GM20431 (cell line): ENCODE data around the gene CD2AP.

ENCODE experiments used
- in situ Hi-C: fragments of 300-500 bp; cut with MseI, MboI; formaldehyde crosslinking; loops from one replicate; pipeline ENCODE4 v1.15.0; 2020; ENCODE audit warnings: low sequenced_read_pairs; ENCODE audit not compliant: unreplicated experiment

The CD2AP gene

DNA sequence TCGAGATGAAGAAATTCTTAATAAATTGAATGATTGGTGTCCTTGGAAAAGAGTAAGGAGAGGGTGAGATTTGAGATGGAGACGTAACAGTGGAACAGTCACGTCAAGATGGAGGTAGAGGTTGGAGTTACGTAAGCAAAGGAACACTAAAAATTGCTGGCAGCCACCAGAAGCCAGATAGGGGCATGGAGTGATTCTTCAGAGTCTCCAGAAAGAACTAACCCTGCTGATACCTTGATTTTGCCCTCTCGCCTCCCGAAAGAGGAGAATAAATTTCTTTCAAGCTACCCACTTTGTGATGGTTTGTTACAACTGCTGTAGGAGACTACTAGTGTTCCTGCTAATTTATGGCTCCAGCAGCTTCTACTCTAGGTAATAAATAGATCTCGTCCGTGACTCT lies 17.6 kb downstream of the CD2AP start:
- in situ Hi-C loops = no loop called here

DNA sequence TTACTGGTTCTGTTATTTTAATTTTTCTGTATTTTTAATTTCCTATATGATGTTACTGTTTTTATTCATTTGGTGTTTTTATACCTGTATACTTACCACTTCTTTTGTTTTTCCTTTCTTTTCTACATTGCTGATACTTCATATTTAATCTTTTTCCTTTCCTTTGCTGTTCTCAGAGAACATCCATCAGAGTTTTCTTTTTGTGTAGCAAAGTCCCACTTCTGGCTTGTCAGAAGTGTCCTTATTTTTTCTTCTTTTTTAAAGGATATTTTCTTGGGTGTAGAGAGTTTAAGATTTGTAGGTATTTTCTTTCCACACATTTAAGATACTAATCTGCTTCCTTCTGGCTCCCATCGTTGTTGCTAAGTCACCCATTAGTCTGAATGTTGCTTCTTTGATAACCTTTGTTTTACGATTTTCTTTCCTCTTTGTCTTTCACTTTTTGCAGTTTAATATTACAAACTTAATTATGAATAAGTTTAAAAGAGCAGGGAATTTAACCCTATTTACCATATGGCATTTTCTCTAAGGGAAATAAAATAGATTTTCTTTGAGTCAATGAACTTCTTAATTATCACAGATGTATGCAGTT lies 18.5 kb downstream of the CD2AP start:
- in situ Hi-C loops = no loop called here

DNA sequence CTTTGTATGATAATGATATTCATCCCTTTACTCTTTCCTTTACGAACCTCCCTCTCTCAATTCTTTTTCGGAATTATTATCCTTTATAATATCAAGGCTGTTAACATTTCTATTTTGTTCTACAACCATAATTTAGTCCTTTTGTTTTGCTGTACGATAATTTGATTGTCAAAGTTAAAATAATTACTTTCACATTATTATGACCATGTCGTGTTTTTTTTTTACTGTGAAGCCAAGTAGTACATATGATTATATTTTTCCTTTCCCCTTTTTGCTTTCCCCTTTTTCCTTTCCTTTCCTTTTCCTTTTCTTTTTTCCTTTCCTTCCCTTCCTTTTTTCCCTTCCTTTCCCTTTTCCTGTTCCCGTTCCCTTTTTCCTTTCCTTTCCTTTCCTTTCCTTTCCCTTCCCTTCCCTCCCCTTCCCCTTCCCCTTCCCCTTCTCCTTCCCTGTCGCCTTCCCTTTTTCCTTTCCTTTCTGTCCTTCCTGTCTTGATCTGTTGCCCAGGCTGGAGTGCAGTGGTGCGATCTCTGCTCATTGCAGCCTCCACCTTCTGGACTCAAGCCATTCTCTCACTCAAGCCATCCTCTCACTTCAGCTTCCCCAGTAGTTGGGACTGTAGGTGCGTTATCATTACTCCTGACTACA lies 19.5 kb downstream of the CD2AP start:
- in situ Hi-C loops = no loop called here

DNA sequence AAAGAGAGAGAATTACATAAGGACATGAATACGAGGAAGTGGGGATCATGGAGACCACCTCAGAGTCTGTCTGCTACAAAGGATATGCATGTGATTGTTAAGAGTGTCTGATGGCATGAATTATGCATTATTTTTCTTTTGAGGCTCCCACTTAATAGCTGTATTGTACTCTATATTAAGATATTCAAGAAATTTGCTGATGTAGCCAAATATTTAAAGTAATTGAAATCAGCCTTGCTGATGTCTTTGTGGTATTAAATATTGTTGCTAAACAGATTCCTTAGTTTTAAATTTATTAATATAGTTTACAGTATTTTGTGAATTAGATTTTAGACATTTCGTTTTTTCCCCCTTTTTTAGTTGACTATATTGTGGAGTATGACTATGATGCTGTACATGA lies 25.3 kb downstream of the CD2AP start:
- in situ Hi-C loops = no loop called here

DNA sequence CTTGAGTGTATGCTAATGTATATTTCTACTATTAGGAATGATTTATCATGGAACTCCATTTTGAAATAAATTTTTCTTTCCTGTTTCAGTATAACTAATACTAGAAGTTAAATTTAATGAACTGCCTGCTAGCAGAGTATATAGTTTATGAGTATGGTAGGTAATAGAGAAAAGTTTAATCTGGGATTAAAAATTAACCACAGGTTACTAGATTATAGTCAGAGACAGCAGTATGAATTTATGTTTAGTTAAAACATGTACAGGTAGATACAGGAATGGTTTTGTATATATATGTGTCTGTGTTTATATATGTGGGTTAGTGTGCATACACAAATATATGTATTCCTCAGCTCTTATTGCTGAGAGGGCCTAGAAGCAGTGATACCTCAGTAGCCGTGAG lies 32.3 kb downstream of the CD2AP start:
- in situ Hi-C loops = no loop called here

GRCh38 chr6:47512872-47513271 lies 35.3 kb downstream of the CD2AP start:
- in situ Hi-C loops = no loop called here

- in situ Hi-C loops = no loop called here
Observed at GRCh38 chr6:47519279-47519678, 41.7 kb downstream of the CD2AP start.

DNA sequence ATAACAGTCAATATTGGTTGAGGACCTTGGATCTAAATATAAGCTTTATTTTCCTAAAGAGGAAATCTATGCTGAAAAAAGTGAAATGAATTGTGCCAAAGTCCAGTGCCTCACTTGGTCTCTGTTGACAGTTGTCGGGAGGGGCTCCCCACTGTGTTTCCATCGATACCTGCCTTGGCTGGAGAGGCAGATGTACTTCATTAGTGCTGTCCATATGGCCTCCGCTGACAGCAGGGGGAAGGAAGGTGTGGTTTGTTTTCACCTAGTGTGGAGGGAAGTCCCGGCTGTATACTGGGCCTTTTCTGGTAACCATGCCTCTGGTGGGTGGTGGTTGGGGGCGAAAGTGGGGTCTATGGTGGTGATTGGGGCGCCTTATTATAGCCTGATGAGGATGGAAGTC lies 42.7 kb downstream of the CD2AP start:
- in situ Hi-C loops = no loop called here

DNA sequence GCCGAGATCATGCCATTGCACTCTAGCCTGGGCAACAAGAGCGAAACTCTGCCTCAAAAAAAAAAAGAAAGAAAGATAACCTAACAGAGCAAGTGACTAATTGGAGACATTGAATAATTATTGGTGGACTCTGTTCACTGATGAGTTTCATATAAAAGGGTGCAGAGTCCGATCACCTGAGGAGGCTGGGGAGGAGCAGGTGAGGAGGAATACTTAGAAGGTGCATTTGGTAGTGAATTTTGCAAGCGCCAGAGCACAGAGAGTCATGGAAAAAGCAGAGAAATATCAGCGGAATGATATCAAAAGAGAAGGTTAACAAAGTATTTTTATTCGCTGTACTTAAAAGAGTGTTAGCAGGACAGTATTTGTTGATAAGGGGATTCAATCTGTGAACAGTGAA lies 44.4 kb downstream of the CD2AP start:
- in situ Hi-C loops = no loop called here

DNA sequence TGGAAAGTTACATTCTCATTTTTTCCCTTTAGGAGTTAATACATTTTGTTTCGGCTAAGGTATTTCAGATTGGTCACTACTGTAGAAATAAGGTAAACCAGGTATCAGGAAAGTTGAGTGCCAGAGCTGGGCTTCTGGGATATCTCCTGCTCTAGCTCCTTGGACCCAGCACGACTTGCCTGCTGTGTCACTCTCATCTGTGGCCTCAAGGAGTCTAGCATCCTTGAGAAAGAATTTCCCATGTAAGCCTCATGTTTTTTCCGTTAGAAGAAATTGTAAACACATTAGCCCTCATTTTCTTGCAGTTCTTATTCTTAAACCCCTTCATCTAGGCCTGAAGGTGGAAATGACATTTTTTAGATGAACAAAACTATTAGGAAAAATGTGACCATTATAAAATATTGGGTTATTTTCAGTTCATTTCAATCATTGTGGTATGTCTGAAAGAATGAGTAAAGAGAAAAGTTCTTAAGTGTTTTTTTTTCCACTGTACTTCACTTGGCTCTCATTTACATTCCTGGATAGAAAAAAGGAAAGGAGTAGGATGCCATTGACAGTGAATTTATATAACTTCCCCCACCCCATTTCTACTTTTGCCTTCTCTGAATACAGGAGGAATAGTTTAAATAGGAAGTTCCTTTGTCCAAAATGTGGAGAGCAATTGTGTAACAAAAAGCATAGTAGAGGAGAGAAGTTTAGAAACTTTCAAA lies 46.7 kb downstream of the CD2AP start:
- in situ Hi-C loops = no loop called here

DNA sequence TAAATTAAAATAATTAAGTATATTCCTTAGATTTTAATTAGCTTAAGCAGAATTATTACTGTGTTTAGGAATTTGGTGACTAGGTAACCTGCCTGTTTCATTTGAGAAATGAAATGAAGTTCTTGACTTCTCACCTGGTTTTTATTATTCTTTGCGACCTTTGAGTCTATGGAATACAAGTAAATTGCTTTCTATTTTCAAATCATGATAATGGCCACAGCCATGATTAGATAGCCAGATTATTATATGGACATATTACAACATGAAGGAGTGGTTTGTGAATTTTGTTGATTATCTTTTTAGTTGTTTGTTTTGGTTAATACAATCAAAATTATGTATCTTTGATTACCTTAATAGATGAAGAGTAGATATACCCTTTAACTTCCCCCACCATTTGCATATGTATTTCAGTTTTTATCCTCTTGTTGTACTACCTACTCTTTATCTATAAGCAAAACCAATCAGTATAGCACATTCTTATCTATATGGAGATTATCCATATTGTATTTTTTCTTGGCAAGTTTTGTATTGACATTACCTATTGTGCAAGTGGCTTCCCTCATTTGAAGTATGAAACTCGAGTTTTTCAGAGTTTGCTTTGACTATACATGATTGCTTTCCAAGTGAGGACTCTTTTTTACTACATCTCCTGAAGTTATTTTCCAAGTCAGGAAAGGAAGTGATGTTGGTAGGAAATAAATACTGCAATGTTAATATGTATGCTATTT lies 47.9 kb downstream of the CD2AP start:
- in situ Hi-C loops = no loop called here

DNA sequence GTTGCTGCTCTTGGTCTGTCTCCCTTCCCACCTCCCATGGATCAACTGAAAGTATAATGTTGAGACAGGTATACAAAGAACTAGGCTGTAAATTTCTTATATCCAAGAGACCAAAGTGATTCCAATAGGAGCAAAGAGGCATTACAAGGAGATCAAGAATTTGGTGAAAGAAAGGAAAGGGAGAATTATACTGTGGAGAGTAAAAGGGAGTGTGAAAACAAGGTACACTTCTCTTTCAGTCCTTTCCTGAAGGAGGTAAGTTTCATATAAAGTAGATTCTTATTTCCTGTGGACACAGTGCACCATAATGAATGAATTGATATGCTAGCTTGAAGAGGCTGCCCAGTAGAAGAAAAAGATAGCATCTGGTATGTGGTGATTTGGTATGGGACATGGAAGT lies 49.7 kb downstream of the CD2AP start:
- in situ Hi-C loops = no loop called here

GRCh38 chr6:47529734-47530133 lies 52.1 kb downstream of the CD2AP start:
- in situ Hi-C loops = no loop called here

GRCh38 chr6:47532981-47533585 lies 55.5 kb downstream of the CD2AP start:
- in situ Hi-C loops = no loop called here

DNA sequence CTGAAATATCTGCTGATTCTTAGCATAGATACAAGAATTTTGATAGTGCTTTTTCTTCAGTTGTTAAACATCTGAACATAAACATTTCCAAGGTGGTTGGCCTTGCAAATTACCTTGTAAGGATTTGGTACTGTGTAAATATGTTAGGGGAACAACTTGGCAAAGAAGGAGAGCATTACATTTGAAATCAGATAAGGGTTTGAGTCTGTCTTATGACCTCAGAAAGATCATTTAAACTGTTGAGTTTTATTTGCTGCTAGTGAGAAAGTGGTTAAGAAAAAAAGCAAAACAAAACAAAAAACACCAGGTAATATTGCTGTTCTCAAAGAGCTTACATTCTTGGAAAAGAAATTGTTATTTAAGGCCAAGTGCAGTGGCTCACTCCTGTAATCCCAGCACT lies 56.5 kb downstream of the CD2AP start:
- in situ Hi-C loops = no loop called here

GRCh38 chr6:47535316-47536225 lies 58.0 kb downstream of the CD2AP start:
- in situ Hi-C loops = no loop called here

DNA sequence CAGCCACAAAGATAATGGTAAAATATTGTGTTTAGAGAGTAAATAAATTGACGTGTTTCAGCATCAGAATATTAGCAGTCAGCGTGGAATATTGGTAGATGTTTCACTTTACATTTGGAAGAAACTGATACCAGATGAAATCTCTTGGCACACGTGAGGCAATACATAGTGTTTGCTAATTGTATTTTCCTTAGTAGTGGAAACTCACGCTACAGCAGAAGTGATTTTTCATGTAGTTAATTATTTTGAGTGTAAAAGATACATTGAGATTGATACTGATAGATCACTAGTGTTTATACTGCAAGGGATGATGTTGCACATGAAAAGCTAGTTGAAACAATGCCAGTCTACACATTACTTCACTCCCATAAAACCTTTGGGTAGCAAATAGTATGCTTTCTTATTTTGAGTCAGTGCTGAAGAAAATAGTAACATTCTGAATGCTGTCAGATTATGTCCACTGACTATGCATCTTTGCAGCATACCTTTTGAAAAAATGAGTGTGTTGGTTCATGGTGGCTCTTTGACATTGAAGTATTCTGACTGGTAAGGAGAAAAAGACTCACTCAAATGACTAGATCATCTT lies 59.3 kb downstream of the CD2AP start:
- in situ Hi-C loops = no loop called here

GRCh38 chr6:47545223-47545622 lies 67.6 kb downstream of the CD2AP start:
- in situ Hi-C loops = no loop called here

DNA sequence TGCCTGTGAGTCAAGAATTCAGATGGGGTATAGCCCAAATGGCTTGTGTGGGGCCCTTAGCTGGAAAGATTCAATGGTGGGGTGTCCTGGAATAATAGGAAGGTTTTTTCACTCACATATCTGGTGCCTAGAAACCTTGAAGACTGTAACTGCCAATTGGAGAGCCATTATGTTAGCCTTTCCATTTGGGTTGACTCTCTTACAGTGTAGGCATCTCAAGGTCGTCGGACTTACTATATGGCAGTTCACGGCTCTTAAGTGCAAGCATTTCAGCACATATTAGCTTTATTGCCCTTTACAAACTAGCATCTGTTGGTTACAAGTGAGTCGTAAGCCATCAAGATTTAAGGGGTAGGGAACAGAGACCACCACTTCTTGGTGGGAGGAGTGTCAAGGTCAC lies 74.1 kb downstream of the CD2AP start:
- in situ Hi-C loops = no loop called here
